GM13977 (cell line): ENCODE measurements around the gene UACA.

Experiments used
- DNase-seq: peaks from one replicate; pipeline ENCODE4 v3.0.0; 2012; ENCODE audit warnings: low spot score
- CTCF ChIP-seq: IDR thresholded peaks from 2 replicates; pipeline ENCODE4 v1.5.1; 2012; ENCODE audit warnings: mild to moderate bottlenecking, control low read depth; ENCODE audit not compliant: insufficient read depth; ENCODE audit errors: extremely low read depth, missing control alignments
- in situ Hi-C: fragments of 300-500 bp; cut with MboI; formaldehyde crosslinking; loops from one replicate; pipeline ENCODE4 v1.12.0; 2022; ENCODE audit warnings: low sequenced_read_pairs, low pct_unique_long_range_greater_than_20kb, mixed read lengths, inconsistent platforms; ENCODE audit not compliant: unreplicated experiment

Gene UACA

GRCh38 chr15:70714015-70714414 is 49.3 kb downstream of the UACA start:
- in situ Hi-C loops = loop anchor here (25.0 kb wide), 1 partner anchor 1227 kb away; no protein-coding TSS in a partner anchor
- TF ChIP-seq CTCF = no peak

GRCh38 chr15:70712271-70712670 is 51.1 kb downstream of the UACA start:
- no peak for TF ChIP-seq CTCF
- in situ Hi-C loops = loop anchor here (25.0 kb wide), 1 partner anchor 1225 kb away; no protein-coding TSS in a partner anchor
- no peak for DNase-seq

More at GRCh38 chr15:70714015-70714414, 49.3 kb downstream of the UACA start:
- no peak for DNase-seq

GRCh38 chr15:70710714-70711113 is 52.6 kb downstream of the UACA start:
- DNase-seq = no peak
- in situ Hi-C loops = loop anchor here (25.0 kb wide), 1 partner anchor 1223 kb away; no protein-coding TSS in a partner anchor

GRCh38 chr15:70708839-70709238 is 54.5 kb downstream of the UACA start:
- TF ChIP-seq CTCF = no peak
- no peak for DNase-seq
- in situ Hi-C loops = loop anchor here (25.0 kb wide), 1 partner anchor 1222 kb away; no protein-coding TSS in a partner anchor

More at GRCh38 chr15:70710714-70711113, 52.6 kb downstream of the UACA start:
- no peak for TF ChIP-seq CTCF

GRCh38 chr15:70707686-70708300 is 55.6 kb downstream of the UACA start:
- TF ChIP-seq CTCF = no peak
- in situ Hi-C loops = loop anchor here (25.0 kb wide), 1 partner anchor 1220 kb away; no protein-coding TSS in a partner anchor
- no peak for DNase-seq

- no peak for TF ChIP-seq CTCF
- in situ Hi-C loops = loop anchor here (25.0 kb wide), 1 partner anchor 1217 kb away; no protein-coding TSS in a partner anchor
- no peak for DNase-seq
Measured at GRCh38 chr15:70704731-70705130, 58.6 kb downstream of the UACA start.
